GM15510 (cell line): Measurements from ENCODE around the gene MAP3K4.

ENCODE experiments used
- POLR2A ChIP-seq: IDR thresholded peaks from 3 replicates; pipeline ENCODE4 v1.6.1; 2011; ENCODE audit warnings: borderline replicate concordance; ENCODE audit not compliant: insufficient read length; ENCODE audit errors: extremely low read depth

MAP3K4 gene

DNA sequence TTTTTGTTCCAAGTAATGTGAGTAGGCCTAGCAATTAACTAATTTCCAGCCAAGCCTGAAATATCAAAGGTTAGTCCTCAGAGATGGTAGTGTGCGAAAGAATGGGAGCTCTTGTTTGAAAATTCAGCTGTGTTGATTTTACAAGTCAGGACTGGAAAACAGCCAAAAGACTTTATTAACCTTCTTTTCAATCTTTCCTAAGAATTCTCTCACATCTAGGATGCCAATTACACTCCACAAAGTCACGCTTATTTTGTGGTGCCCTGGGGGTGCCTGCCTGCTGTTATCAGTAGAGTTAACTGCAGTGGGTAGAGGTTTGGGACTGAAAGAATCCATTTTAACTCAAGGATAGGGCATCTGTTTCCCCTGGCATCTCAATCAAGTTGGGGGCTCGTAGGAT is 30.7 kb upstream of the MAP3K4 start:
- no peak for TF ChIP-seq POLR2A

DNA sequence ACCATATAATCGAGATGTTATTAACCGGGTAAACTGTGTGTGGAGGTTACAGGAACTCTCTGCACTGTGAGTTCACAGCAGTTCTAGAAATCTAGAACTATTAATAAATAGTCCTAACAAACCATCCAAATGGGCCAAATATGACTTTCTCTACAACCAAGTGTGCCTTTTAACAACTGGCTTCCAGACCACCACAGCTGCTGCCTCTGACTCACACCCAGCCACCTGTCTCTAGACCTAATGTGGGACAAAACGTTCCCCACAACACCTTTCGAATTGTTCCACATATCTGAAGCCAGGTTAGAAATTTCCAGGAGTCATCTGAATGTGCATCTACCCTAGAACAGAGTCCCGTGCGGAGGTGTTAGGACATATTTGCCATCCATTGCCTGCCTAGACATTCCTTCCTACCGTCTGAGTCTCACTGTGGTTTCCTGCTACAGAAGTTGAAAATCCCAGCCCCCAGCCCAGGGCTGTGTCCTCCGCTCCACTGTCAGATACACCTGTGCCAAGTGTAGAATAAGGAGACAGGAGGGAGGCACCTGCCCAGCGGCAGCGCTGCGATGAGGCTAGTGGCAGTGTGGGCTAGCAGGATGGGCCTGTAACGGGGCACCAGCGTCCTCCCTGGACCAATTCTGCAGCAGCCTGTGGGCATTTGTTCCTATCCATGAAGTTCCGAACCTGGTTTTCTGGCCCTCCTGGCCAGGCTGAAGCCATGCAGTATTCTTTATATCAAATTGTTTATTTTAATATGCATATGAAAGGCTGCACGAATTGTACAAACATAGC is 28.5 kb upstream of the MAP3K4 start:
- TF ChIP-seq POLR2A = no peak

DNA sequence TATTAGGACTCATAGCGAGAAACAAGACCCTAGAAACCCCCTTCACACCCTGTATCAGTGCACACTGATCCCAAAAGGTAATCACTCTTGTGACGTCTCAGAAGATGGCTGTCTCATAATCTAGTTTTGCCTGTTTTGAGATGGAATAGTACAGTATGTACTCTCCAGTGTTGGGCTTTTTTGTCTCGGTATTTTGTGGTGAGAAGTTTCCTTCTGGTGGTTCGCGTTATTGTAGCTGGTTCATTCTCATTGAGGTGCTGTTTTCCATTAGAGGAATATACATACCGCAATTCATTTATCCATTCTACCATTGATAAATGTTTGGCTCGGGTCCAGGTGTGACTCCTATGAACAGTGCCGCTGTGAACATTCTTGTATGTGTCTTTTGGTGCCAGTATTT is 27.9 kb upstream of the MAP3K4 start:
- TF ChIP-seq POLR2A = no peak

DNA sequence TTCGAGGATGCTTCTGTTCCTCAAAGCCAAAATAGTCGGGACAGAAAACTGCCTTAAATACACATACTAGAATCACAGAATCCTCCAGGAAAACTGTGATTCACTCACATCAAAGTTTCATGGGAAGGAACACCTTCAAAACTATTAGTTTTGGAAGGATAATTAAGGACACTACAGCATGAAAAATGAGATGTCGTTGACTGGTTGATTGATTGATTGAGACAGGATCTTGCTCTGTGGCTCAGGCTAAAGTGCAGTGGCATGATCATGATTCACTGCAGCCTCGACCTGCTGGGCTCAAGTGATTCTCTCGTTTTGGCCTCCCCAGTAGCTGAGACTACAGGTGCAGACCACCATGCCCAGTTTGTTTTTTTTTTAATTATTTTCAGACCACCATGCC is 25.7 kb upstream of the MAP3K4 start:
- TF ChIP-seq POLR2A = no peak

DNA sequence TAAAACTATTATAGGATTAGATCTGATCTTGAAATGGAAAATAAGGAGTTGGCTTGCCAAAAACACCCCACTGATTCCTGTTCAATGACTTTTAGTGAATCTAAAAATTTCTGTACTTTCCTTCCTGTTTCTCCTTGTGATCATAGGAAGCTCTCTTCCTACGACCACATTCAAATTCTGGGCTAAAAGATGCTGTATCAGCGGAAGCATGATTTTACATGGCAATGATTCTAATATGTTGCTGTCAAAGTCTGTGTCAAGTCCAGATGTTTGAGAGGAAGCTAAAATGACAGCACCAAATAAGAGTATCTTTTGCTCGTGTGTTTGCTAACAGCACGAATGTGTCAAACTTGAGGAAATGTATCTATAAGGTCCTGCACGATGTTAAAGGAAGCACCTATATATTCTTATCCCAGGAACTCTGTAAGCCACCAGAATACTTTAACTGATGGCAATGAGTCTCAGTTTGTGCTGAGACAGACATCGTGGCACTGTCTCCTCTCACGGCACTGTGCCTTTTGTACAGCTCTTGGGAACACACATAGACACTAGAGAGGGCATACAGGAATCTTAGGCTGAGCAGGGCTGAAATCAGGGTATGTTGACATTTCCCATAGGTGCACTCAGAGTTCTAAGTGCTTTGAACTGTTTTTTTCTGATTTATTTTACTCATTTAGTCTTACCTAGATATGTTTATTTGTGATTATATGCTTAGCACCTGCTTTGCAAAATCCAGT is 24.9 kb upstream of the MAP3K4 start:
- TF ChIP-seq POLR2A = no peak

DNA sequence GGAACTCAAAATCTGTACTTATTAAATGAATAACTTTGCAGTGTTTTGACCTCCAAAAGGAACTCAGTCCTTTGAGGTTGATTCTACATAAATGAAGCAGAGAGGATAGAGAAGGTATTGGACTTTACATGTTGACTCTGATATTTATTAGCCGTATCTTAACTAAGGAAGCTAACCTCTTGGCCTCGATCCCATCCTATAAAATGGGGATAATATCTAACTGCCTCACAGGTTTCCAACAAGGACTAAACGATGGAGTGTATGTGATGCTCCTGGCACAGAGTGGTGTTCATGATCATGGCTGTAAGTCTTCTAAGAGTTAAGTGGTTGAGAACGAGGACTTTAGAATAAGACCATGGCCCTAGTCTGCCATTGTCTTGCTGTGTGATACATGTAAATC is 24.2 kb upstream of the MAP3K4 start:
- TF ChIP-seq POLR2A = no peak

DNA sequence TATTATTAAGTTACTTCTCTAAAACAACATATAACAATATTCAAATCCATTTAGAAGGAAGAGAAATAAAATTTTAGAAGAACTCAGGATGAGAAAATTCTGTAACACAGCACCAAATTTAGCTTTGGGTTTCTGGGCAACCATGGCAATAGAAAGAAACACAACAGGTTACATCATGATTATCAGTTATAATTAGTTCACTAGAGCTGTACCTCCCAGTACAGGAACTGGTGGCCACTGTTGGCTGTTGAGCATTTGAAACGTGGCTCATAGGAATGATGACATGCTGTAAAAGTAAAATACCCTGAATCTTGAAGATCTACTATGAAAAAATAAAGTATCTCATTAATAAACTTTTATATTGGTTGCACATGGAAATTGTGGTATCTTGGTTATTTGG is 23.7 kb upstream of the MAP3K4 start:
- no peak for TF ChIP-seq POLR2A

DNA sequence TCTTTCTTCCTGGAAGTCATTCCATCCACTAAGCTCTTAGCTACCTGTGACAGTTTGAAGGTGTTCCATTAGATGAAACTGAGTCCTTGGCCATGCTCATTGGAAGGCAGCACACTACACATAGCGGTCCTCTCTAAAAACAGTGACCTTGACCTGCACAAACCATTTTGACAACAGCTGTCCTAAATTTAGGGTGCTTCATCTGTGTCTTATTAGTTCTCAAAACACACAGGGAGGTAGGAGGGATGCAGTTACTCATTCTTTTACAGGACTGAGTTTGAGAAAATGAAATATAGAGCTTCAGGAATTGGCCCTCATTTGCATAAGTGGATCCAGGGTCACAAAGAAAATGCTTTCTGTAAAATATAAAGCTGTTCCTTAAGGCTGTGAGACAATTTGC is 20.4 kb upstream of the MAP3K4 start:
- no peak for TF ChIP-seq POLR2A

DNA sequence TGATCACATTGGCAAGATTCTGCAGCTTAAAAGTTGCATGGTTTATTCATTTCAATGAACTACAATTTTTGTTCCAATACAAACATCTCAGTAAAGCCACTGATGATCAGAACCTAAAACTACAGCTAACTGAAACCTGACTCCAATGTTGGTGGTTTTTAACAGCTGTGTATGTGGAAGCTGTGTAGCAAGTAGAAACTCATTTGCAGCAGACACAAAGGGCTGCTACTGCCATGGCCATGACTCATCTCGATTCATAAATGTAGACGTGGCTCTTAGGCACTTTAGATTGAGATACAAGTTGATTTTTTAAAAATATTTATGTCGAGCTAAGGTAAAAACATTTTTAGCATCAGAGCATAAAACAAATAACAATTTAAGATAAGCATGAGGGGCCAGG is 19.5 kb upstream of the MAP3K4 start:
- TF ChIP-seq POLR2A = no peak

DNA sequence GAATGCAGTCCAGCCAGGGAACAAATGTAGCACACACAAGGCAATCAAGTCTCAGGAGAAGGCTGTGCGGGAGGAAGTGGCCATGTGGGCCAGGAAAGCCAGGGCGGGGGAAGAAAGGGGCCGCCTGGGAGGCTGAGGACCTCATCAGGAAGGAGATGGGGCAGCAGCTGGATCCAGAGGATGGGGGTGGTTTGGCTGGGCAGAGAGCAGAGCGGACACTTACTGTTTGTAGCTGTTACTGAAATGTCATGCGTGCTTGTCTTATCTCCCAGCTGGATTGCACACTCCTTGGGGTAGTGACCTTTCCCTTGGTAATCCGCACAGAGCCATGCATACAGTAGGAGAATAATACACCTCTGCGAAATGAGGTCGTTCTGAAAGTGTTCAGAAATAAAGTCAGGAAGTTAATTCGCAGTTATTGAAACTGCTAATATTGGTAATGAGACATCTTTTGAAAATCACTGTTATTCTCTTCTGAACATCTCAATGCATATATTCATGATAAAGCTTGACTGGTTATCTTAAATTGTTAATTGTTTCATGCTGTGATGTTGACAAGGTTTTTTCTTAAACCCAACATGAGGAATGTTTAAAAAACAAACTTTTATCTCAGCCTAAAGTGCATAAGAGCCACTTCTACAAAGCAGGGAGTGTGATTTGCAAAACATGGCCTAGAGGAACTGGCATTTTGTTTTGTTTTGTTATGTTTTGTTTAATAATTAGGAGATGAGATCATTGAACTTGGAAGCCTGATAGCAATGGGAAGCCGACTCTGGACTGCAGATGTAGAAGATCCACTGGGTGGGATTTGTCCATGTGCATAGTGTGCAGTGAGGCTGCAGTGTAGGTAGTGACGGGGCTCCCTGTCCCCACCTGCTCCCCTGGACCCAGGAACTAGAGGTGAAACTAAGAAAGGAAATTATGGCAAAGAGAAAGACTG is 18.0 kb upstream of the MAP3K4 start:
- TF ChIP-seq POLR2A = no peak

DNA sequence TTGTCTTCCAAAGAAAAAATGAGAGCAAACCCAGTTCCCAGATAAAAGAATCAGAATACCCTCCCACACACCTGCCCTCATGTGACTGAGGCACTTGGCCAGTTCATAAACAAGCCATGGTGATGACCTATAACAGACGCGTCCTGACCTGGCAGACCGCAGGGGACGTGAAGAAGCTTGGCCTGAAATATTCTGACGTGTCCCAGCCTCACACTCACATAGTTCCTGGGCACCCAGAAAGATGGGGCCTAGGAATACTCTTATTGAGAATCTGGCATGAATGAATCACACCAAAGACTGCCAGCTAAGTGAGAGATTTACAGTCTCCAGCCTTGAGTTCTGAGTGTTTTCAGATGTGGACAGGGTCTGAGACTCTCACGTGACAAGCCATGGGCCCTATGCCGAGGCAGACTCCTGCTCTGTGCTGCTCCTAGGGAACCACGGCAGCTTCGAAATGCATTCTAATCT is 17.2 kb upstream of the MAP3K4 start:
- TF ChIP-seq POLR2A = no peak

DNA sequence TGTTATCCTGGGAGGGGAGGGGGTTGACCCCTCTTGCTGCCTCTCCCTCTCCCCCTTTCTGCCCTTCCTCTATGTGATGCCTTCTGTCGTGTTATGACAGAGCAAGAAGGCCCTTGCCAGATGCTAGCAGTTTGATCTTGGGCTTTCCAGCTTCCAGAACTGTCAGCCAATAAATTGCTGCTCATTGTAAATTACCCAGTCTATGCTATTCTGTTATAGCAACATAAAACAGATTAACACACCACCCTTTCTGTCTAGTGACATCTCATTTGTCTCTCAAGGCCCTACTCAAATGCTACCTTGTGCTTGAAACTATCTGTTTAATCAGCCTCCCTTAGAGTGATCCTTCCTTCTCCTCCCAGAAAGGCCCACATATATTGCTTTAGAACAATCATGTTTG is 16.4 kb upstream of the MAP3K4 start:
- no peak for TF ChIP-seq POLR2A

DNA sequence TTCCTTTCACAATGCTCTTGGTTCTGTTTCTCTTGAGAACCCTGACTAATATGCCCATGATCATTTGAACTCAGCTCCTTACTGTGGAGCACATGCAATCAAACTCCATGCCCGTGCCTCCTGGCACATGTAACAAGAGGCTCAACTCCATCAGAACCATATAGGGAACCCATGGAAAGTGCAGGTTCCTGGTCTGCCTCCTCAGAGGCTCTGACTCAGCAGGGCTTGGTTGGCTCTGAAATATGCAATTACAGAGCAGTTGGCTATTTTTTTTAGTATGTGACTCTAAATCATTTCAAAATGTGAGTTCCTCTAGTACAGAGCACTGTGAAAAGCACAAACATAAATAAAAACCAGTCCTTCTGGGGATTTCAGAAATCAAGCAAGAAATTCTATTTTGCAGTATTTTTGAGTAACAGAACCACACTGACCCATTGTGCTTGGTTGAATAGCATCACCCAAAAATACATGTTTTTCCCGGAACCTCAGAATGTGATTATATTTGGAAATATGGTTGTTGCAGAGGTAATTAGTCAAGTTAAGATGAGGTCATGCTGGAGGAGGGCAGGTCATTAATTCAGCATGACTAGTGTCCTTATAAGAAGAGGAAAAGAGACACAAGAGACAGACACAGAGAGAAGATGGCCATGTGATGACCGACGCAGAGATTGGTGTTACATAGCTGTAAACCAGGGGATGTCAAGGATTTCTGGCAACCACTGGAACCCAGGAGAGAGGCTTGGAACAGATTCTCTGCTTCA is 13.2 kb upstream of the MAP3K4 start:
- TF ChIP-seq POLR2A = no peak

DNA sequence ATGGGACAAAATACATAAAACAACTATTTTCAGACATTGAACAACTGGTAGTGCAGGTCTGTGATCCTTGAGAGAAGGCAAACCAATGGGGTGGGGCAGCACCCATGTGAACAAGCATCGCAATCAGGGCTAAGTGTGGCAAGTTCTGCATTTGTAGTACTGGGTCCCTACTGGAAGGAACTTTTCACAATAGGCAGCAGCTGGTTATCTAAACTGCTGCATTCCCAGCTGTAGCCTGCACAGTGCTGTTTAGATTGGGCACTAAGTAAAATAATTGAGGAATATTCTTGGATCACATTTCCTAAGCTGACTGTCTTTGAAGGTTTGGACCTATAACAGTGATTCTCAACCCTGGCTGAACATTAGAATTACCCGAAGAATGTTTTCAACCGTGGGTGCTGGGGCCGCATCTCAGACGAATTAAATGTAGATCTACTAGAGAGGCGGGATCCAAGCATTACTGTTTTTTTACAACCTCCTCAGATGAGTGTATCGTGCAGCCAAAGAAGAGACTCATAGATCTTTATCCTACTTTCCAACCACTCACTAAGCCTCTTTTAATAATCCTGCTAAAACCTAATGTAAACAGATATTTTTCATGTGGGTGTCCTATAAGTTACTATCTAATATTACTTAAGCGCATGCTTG is 12.4 kb upstream of the MAP3K4 start:
- TF ChIP-seq POLR2A = no peak
